Panc1 (cell line): Measurements from ENCODE around the gene PCNT. TPM values are rescaled to one million over a fixed set of nuclear protein-coding genes. Genes with fewer than 3 reads are reported as not detected.

Source experiments
- ATAC-seq: fragments of 200-7000 bp; cut with Tn5 transposase; 2 replicates; pipeline ENCODE4 v1.9.1; 2020; ENCODE audit warnings: mild to moderate bottlenecking, moderate library complexity
- BruUV-seq: library from RNA; stranded (reverse); fragments of 400-500 nt; replicated peaks from 2 replicates; lab custom pipeline; 2021; lab: Mats Ljungman, UMichigan
- CTCF ChIA-PET: fragments of 300-600 bp; sonication (Branson Sonifier 250); formaldehyde crosslinking; loops from one replicate; lab custom pipeline; 2022; ENCODE audit warnings: antibody characterized with exemption; lab: Charles Lee
- POLR2A ChIA-PET: fragments of 300-600 bp; sonication (Branson Sonifier 250); formaldehyde crosslinking; loops from one replicate; lab custom pipeline; 2022; ENCODE audit warnings: antibody characterized with exemption; lab: Charles Lee
- DNase-seq: peaks from one replicate; pipeline ENCODE4 v3.0.0-alpha.2; 2010; ENCODE audit warnings: low read depth, low spot score
- H3K27ac ChIP-seq: 2 replicates; pipeline ENCODE4 v1.5.1; 2011; ENCODE audit warnings: mild to moderate bottlenecking, low read length, inconsistent platforms
- H3K27me3 ChIP-seq: fragments of 200-500 bp; sonication (Bioruptor generic); 2 replicates; pipeline ENCODE4 v1.6.0; 2014; ENCODE audit warnings: low read length, inconsistent platforms; ENCODE audit not compliant: control insufficient read depth, insufficient read depth
- H3K36me3 ChIP-seq: fragments of 200-500 bp; sonication (Bioruptor generic); 2 replicates; pipeline ENCODE4 v1.5.1; 2014; ENCODE audit warnings: inconsistent platforms, mild to moderate bottlenecking, low read length, moderate library complexity; ENCODE audit not compliant: control insufficient read depth, insufficient read depth
- H3K4me1 ChIP-seq: 2 replicates; pipeline ENCODE4 v1.5.1; 2011; ENCODE audit warnings: inconsistent platforms, mild to moderate bottlenecking, low read length, moderate library complexity; ENCODE audit not compliant: control insufficient read depth, insufficient read depth
- H3K4me3 ChIP-seq, 2 experiments: 2 replicates each; pipeline ENCODE4 v1.5.1; 2011 to 2012; ENCODE audit warnings: low read depth in 2 of 2, low read length in 2 of 2, mild to moderate bottlenecking in 2 of 2, inconsistent platforms in 1 of 2, moderate library complexity in 1 of 2
- H3K9me3 ChIP-seq: fragments of 200-500 bp; sonication (Bioruptor generic); 2 replicates; pipeline ENCODE4 v1.5.1; 2014; ENCODE audit warnings: low read depth, mild to moderate bottlenecking, inconsistent platforms, low read length, moderate library complexity; ENCODE audit not compliant: control insufficient read depth, insufficient read depth
- CTCF ChIP-seq: fragments of 450-650 bp; IDR thresholded peaks from 2 replicates; pipeline ENCODE4 v1.5.1; 2017; ENCODE audit warnings: mild to moderate bottlenecking
- POLR2AphosphoS5 ChIP-seq: IDR thresholded peaks from 2 replicates; pipeline ENCODE4 v1.6.1; 2012; ENCODE audit warnings: mild to moderate bottlenecking, low read depth, low read length, moderate library complexity
- SIN3A ChIP-seq: IDR thresholded peaks from 2 replicates; pipeline ENCODE4 v1.6.1; 2012; ENCODE audit warnings: low read depth, mild to moderate bottlenecking, low read length, moderate library complexity, borderline replicate concordance; ENCODE audit not compliant: insufficient read depth
- TCF7L2 ChIP-seq: IDR thresholded peaks from 2 replicates; pipeline ENCODE4 v1.6.1; 2011; ENCODE audit warnings: mild to moderate bottlenecking, low read depth, low read length, inconsistent platforms
- in situ Hi-C: cut with HindIII; loops from 2 replicates; pipeline ENCODE4 v1.10.0; 2016; ENCODE audit warnings: low sequenced_read_pairs, low pct_unique_long_range_greater_than_20kb
- intact Hi-C: fragments of 100-400 bp; cut with micrococcal nuclease; formaldehyde crosslinking; loops from one replicate; pipeline ENCODE4 v1.10.0; 2022; ENCODE audit not compliant: unreplicated experiment
- total RNA-seq: library from RNA; stranded (reverse); gene quantifications from one replicate; pipeline ENCODE4 v1.2.1, GENCODE V29; 2021; ENCODE audit not compliant: unreplicated experiment
- TF ChIP-seq, protein P1 (sequence below), 2 experiments: IDR thresholded peaks; 2 replicates each; pipeline ENCODE4 v1.6.1; 2011 to 2012; ENCODE audit warnings: low read depth in 2 of 2, control low read depth in 1 of 2, low read length in 1 of 2, mild to moderate bottlenecking in 1 of 2, moderate library complexity in 1 of 2; ENCODE audit not compliant: insufficient read depth in 1 of 2

PCNT gene
- total RNA-seq, 1 experiment from 2014 or later, result 44.3 TPM

DNA sequence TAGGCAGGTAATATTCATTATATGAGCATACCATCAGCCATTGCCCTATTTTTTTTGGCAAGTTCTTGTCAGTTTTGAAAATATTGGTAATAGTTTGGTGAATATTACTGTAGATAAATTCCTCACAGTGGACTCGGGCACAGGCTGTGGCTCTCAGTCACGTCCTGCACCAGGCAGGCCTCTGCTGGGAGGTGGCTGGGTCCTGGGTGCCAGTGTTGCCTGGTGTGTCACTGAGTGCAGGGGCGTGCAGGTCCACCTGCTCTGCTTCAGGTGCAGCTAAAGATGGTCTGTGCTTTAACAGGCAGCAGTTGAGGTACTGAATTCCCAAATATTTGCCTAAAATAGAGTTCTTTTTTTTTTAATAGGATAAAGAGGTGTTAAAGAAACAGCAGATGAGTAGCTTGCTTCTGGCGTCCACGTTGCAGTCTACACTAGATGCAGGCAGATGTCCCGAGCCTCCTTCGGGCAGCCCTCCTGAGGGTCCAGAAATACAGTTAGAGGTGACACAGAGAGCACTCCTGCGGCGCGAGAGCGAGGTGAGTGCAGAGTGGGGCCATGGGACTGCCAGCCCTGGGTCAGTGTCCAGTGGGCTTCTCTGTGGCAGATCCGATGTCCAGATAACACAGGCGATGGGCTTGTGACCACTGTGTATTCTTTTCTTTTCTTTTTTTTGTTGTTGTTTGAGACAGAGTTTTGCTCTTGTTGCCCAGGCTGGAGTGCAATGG, 77.4 kb downstream of the PCNT start:
- Histone ChIP-seq H3K9me3 (no peaks in the 10 kb centered on the region), H3K4me3 (no peak overlapping the region), H3K27me3 (no peaks in the 10 kb centered on the region), H3K27ac (no peak overlapping the region), H3K4me1 (no peaks in the 10 kb centered on the region), H3K36me3 (peaks cover 2% of the 10 kb centered on the region)
- no peak for ATAC-seq
- ChIA-PET POLR2A (no interaction called here), CTCF (no interaction called here)
- no peak for DNase-seq
- intact Hi-C loops (no loop called here), in situ Hi-C loops (no loop called here)
- no TSS peak for BruUV-seq
- TF ChIP-seq POLR2AphosphoS5 (no peak), TCF7L2 (no peak), SIN3A (no peak), CTCF (no peak)
- TF ChIP-seq, protein P1, sequence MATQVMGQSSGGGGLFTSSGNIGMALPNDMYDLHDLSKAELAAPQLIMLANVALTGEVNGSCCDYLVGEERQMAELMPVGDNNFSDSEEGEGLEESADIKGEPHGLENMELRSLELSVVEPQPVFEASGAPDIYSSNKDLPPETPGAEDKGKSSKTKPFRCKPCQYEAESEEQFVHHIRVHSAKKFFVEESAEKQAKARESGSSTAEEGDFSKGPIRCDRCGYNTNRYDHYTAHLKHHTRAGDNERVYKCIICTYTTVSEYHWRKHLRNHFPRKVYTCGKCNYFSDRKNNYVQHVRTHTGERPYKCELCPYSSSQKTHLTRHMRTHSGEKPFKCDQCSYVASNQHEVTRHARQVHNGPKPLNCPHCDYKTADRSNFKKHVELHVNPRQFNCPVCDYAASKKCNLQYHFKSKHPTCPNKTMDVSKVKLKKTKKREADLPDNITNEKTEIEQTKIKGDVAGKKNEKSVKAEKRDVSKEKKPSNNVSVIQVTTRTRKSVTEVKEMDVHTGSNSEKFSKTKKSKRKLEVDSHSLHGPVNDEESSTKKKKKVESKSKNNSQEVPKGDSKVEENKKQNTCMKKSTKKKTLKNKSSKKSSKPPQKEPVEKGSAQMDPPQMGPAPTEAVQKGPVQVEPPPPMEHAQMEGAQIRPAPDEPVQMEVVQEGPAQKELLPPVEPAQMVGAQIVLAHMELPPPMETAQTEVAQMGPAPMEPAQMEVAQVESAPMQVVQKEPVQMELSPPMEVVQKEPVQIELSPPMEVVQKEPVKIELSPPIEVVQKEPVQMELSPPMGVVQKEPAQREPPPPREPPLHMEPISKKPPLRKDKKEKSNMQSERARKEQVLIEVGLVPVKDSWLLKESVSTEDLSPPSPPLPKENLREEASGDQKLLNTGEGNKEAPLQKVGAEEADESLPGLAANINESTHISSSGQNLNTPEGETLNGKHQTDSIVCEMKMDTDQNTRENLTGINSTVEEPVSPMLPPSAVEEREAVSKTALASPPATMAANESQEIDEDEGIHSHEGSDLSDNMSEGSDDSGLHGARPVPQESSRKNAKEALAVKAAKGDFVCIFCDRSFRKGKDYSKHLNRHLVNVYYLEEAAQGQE (IDR thresholded peaks at IDR 0.05; ENCODE audit: insufficient read depth in 1 of 2, low read depth in 2 of 2, low read length in 1 of 2), result no peak

DNA sequence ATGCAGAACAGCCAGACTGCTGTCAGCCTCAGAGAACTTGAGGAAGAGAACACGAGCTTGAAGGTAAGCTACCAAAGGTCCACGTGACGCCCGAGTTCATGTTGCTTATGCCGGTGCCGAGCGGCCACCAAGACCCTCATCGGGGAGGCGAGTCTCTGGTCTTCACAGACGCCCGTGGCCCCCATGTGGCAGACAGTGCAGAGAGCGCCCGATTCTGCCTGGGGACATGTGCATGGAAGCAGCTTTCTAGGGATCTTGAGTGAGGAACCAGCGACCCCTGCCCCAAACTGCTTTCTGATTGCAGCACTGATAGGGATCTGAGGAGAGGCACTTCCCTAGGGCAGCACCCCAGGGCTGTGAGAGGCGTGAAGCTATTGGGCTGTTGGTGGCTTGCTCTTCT, 78.5 kb downstream of the PCNT start:
- no peak for DNase-seq

More for the DNA sequence above, 78.5 kb downstream of the PCNT start:
- no peak for ATAC-seq
- Histone ChIP-seq H3K9me3 (no peaks in the 10 kb centered on the region), H3K36me3 (peaks cover 2% of the 10 kb centered on the region), H3K4me1 (no peaks in the 10 kb centered on the region), H3K27ac (no peak overlapping the region), H3K27me3 (no peaks in the 10 kb centered on the region), H3K4me3 (no peak overlapping the region)
- ChIA-PET CTCF (no interaction called here), POLR2A (no interaction called here)
- in situ Hi-C loops (no loop called here), intact Hi-C loops (no loop called here)
- no TSS peak for BruUV-seq
- no peak for TF ChIP-seq SIN3A
- TF ChIP-seq, protein P1 (IDR thresholded peaks at IDR 0.05; ENCODE audit: insufficient read depth in 1 of 2, low read depth in 2 of 2, low read length in 1 of 2), result no peak
- no peak for TF ChIP-seq TCF7L2
- TF ChIP-seq POLR2AphosphoS5, result no peak
- TF ChIP-seq CTCF, result no peak
